ENCODE data around the gene FOXR2.

DNA sequence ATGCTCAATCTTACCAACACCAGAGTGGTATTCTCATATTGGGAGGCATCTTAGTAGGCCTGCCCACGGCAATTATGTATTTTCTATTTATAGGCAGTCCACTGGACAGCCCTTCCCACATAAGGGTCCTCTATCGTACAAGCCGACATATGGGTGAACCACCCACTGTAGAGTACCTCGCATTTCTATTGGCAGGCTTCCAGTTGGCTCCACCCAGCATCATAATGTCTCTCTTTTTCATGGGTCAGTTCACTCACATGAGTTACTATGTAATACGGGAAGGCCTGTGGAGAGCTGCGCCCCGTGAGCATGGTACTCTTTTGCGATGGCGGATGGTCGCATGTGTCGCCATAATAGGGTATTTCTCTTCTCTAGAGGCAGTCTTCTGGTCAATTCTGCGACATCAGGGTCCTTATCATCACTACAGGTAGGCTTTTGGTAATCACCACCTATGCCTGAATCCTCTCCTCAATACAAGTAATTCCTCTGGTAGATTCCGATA, 29.4 kb upstream of the FOXR2 start:
- TF ChIP-seq, protein P1, sequence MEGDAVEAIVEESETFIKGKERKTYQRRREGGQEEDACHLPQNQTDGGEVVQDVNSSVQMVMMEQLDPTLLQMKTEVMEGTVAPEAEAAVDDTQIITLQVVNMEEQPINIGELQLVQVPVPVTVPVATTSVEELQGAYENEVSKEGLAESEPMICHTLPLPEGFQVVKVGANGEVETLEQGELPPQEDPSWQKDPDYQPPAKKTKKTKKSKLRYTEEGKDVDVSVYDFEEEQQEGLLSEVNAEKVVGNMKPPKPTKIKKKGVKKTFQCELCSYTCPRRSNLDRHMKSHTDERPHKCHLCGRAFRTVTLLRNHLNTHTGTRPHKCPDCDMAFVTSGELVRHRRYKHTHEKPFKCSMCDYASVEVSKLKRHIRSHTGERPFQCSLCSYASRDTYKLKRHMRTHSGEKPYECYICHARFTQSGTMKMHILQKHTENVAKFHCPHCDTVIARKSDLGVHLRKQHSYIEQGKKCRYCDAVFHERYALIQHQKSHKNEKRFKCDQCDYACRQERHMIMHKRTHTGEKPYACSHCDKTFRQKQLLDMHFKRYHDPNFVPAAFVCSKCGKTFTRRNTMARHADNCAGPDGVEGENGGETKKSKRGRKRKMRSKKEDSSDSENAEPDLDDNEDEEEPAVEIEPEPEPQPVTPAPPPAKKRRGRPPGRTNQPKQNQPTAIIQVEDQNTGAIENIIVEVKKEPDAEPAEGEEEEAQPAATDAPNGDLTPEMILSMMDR (conservative IDR thresholded peaks at IDR 0.05; ENCODE audit: low read length), result no peak
- TF ChIP-seq EZH2phosphoT487 (IDR thresholded peaks at IDR 0.05; ENCODE audit: borderline replicate concordance), result no peak

Measured in Loucy (cell line).